ENCODE data around the gene CREB5. TPM values are rescaled to one million over a fixed set of nuclear protein-coding genes. Genes with fewer than 3 reads are reported as not detected.

Gene CREB5
- total RNA-seq, 1 donor from 2014 or later, result 0.80 TPM

- TF ChIP-seq CTCF (IDR thresholded peaks at IDR 0.05), result no peak
- CTCF ChIA-PET, result no interaction called here
- Mint-ChIP-seq H3K4me3 (no peak overlapping the region), H3K27ac (no peak overlapping the region), H3K27me3 (no peaks in the 10 kb centered on the region), H3K36me3 (ENCODE audit: low read depth) (no peaks in the 10 kb centered on the region), H3K4me1 (peaks cover 9% of the 10 kb centered on the region), H3K9me3 (peaks cover 4% of the 10 kb centered on the region)
- POLR2A ChIA-PET, result interaction anchor here (0.6 kb wide), 2 partner anchors 131 to 142 kb away, joined by 3 to 5 read pairs; no protein-coding TSS in a partner anchor
- ATAC-seq (ENCODE audit: low read depth) (no peak), DNase-seq (no peak)
- intact Hi-C loops (cut with micrococcal nuclease), result no loop called here
Observed at GRCh38 chr7:28530175-28530802, 118.0 kb downstream of the CREB5 start.

- Mint-ChIP-seq H3K27ac (no peak overlapping the region), H3K36me3 (ENCODE audit: low read depth) (no peaks in the 10 kb centered on the region), H3K27me3 (no peaks in the 10 kb centered on the region), H3K4me1 (peaks cover 9% of the 10 kb centered on the region), H3K4me3 (no peak overlapping the region), H3K9me3 (peaks cover 4% of the 10 kb centered on the region)
- ATAC-seq (ENCODE audit: low read depth), result no peak
- intact Hi-C loops (cut with micrococcal nuclease), result no loop called here
- TF ChIP-seq CTCF (IDR thresholded peaks at IDR 0.05), result no peak
- no peak for DNase-seq
- POLR2A ChIA-PET, result interaction anchor here (0.6 kb wide), 1 partner anchor 132 kb away, joined by 5 read pairs; no protein-coding TSS in a partner anchor
- CTCF ChIA-PET, result no interaction called here
Observed at GRCh38 chr7:28530803-28531175, 118.5 kb downstream of the CREB5 start.

- no peak overlapping the region for H3K27ac Mint-ChIP-seq
- intact Hi-C loops (cut with micrococcal nuclease), result no loop called here
- H3K36me3 Mint-ChIP-seq (ENCODE audit: low read depth), result no peaks in the 10 kb centered on the region
- peaks cover 4% of the 10 kb centered on the region for H3K9me3 Mint-ChIP-seq
- DNase-seq (no peak), ATAC-seq (ENCODE audit: low read depth) (no peak)
- H3K27me3 Mint-ChIP-seq, result no peaks in the 10 kb centered on the region
- no peak for TF ChIP-seq CTCF (IDR thresholded peaks at IDR 0.05)
- H3K4me1 Mint-ChIP-seq, result peaks cover 9% of the 10 kb centered on the region
- ChIA-PET POLR2A (no interaction called here), CTCF (no interaction called here)
- H3K4me3 Mint-ChIP-seq, result no peak overlapping the region
Observed at GRCh38 chr7:28531291-28531690, 119.0 kb downstream of the CREB5 start.

- Mint-ChIP-seq H3K4me3 (no peak overlapping the region), H3K27me3 (no peaks in the 10 kb centered on the region), H3K27ac (no peak overlapping the region), H3K4me1 (peaks cover 9% of the 10 kb centered on the region), H3K36me3 (ENCODE audit: low read depth) (no peaks in the 10 kb centered on the region), H3K9me3 (peaks cover 4% of the 10 kb centered on the region)
- DNase-seq (no peak), ATAC-seq (ENCODE audit: low read depth) (no peak)
- CTCF ChIA-PET, result no interaction called here
- TF ChIP-seq CTCF (IDR thresholded peaks at IDR 0.05), result no peak
- intact Hi-C loops (cut with micrococcal nuclease), result no loop called here
- POLR2A ChIA-PET, result no interaction called here
Observed at GRCh38 chr7:28532181-28532580, 119.9 kb downstream of the CREB5 start.

- Mint-ChIP-seq H3K36me3 (ENCODE audit: low read depth) (no peaks in the 10 kb centered on the region), H3K9me3 (peaks cover 4% of the 10 kb centered on the region), H3K4me3 (no peak overlapping the region), H3K27ac (no peak overlapping the region), H3K4me1 (peaks cover 9% of the 10 kb centered on the region), H3K27me3 (no peaks in the 10 kb centered on the region)
- TF ChIP-seq CTCF (IDR thresholded peaks at IDR 0.05), result no peak
- peak; percentile 25 for ATAC-seq (ENCODE audit: low read depth)
- intact Hi-C loops (cut with micrococcal nuclease), result no loop called here
- POLR2A ChIA-PET, result interaction anchor here (0.6 to 0.7 kb wide), 2 partner anchors 37 to 294 kb away, joined by 3 to 7 read pairs; no protein-coding TSS in a partner anchor
- no peak for DNase-seq
- CTCF ChIA-PET, result no interaction called here
Observed at GRCh38 chr7:28533267-28533666, 120.9 kb downstream of the CREB5 start.
